HepG2 (cell line): ENCODE data around the gene NCKIPSD. TPM values are rescaled to one million over a fixed set of nuclear protein-coding genes. Genes with fewer than 3 reads are reported as not detected.

Source experiments
- ATM ChIP-seq: fragments of 450-650 bp; IDR thresholded peaks from 2 replicates; pipeline ENCODE4 v1.7.1; 2017; ENCODE audit warnings: mild to moderate bottlenecking, borderline replicate concordance
- ELF4 ChIP-seq: sonication (generic); formaldehyde crosslinking; IDR thresholded peaks from 2 replicates; pipeline ENCODE4 v1.5.0; 2020; ENCODE audit warnings: missing genetic modification reagents, mild to moderate bottlenecking, moderate library complexity, borderline replicate concordance
- HNF1A ChIP-seq, 2 experiments: sonication (generic) in 1 of 2; formaldehyde crosslinking in 1 of 2; IDR thresholded peaks; 2 replicates each; pipeline versions ENCODE4 v1.4.0 to v1.6.1; 2016 to 2020; ENCODE audit warnings: borderline replicate concordance in 1 of 2, low read depth in 1 of 2, mild to moderate bottlenecking in 1 of 2, missing genetic modification reagents in 1 of 2
- TGIF2 ChIP-seq: IDR thresholded peaks from 2 replicates; pipeline ENCODE4 v1.6.1; 2016; ENCODE audit warnings: control low read depth, missing compliant biosample characterization
- ZBTB38 ChIP-seq: sonication (generic); formaldehyde crosslinking; IDR thresholded peaks from 2 replicates; pipeline ENCODE4 v1.5.1; 2020; ENCODE audit warnings: mild to moderate bottlenecking, missing genetic modification reagents
- ZFP36 ChIP-seq: fragments of 150-350 bp; IDR thresholded peaks from 2 replicates; pipeline ENCODE4 v1.6.1; 2018; ENCODE audit warnings: borderline replicate concordance, low read length, low read depth; ENCODE audit not compliant: partially characterized antibody
- ZMAT5 ChIP-seq: sonication (generic); formaldehyde crosslinking; IDR thresholded peaks from 2 replicates; pipeline ENCODE4 v1.5.0; 2020; ENCODE audit warnings: mild to moderate bottlenecking, low read depth, missing genetic modification reagents, borderline replicate concordance
- ZNF251 ChIP-seq: sonication (generic); formaldehyde crosslinking; IDR thresholded peaks from 2 replicates; pipeline ENCODE4 v1.9.0; 2021; ENCODE audit warnings: mild to moderate bottlenecking, missing genetic modification reagents
- polyA plus RNA-seq, 8 experiments: library from polyadenylated mRNA; depleted of rRNA in 3 of 8; stranded (reverse) in 7 of 8; unstranded in 1 of 8; fragments of >200 nt; fragmentation: Illumina TruSeq in 4 of 8; extraction: Trizol in 4 of 8; gene quantifications; 2 replicates each; pipeline versions ENCODE4 v1.2.1 to v1.2.3, GENCODE V29; 2011 to 2016; ENCODE audit warnings: low read depth in 4 of 8, missing spikeins in 1 of 8, mixed read lengths in 1 of 8; ENCODE audit not compliant: insufficient read depth in 1 of 8
- total RNA-seq, 5 experiments: library from RNA; depleted of rRNA; stranded (reverse); fragments of >200 nt; fragmentation: Illumina TruSeq; extraction: Trizol; gene quantifications; 2 replicates each; pipeline ENCODE4 v1.2.3, GENCODE V29; 2016; ENCODE audit warnings: low read depth in 1 of 5
- TF ChIP-seq, protein P1 (sequence below): sonication (generic); formaldehyde crosslinking; IDR thresholded peaks from 2 replicates; pipeline ENCODE4 v1.5.0; 2020; ENCODE audit warnings: mild to moderate bottlenecking, missing genetic modification reagents, moderate library complexity
- TF ChIP-seq, protein P2 (sequence below): sonication (generic); formaldehyde crosslinking; IDR thresholded peaks from 2 replicates; pipeline ENCODE4 v1.5.0; 2020; ENCODE audit warnings: missing genetic modification reagents, mild to moderate bottlenecking, borderline replicate concordance
- TF ChIP-seq, protein P3 (sequence below): sonication (generic); formaldehyde crosslinking; IDR thresholded peaks from 2 replicates; pipeline ENCODE4 v1.4.0; 2020; ENCODE audit warnings: missing genetic modification reagents
- TF ChIP-seq, protein P4 (sequence below): sonication (generic); formaldehyde crosslinking; IDR thresholded peaks from 2 replicates; pipeline ENCODE4 v1.9.0; 2022; ENCODE audit warnings: low read depth, missing genetic modification reagents

Gene NCKIPSD
- total and polyA plus RNA-seq, 2 of the 13 experiments (the other 11 are each of a cell fraction or from before 2014, with no cell fraction given) = 13.5 to 35.2 TPM

DNA sequence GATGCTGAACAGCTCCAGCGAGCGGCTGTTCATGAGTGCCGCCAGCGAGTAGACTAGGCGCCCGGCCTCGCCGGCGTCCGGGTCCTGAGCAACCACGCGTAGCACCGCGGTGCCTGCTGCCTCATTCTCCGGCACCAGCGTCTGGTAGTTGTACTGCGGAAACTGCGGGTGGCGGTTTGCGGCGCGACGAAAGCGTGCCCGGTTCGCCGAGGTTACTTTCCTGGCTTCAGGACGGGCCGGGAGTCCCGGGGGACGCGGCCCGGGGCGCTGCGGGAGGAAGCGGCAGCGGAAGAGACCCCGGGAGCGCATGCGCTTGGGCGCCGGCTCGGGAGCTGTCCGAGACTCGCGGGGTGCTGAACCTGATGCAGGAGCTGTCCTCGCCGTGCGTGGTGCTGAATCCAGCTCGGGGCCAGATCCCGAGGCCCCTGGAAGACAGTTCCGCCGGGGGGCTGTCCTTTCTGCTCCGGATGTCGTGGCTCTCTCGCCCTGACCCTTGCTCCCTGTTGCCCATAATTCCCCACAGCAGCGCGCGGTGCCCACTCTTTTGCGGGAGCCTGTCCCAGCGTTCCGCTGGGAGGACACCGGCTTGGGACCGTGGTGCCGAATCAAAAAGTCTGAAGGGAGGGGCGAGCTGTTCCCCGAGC, 24.1 kb downstream of the NCKIPSD start (continued):
- TF ChIP-seq, protein P1, sequence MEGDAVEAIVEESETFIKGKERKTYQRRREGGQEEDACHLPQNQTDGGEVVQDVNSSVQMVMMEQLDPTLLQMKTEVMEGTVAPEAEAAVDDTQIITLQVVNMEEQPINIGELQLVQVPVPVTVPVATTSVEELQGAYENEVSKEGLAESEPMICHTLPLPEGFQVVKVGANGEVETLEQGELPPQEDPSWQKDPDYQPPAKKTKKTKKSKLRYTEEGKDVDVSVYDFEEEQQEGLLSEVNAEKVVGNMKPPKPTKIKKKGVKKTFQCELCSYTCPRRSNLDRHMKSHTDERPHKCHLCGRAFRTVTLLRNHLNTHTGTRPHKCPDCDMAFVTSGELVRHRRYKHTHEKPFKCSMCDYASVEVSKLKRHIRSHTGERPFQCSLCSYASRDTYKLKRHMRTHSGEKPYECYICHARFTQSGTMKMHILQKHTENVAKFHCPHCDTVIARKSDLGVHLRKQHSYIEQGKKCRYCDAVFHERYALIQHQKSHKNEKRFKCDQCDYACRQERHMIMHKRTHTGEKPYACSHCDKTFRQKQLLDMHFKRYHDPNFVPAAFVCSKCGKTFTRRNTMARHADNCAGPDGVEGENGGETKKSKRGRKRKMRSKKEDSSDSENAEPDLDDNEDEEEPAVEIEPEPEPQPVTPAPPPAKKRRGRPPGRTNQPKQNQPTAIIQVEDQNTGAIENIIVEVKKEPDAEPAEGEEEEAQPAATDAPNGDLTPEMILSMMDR (CRISPR knock-in tag) = no peak; the same call in 1 of the 2 replicates
- TF ChIP-seq, protein P2, sequence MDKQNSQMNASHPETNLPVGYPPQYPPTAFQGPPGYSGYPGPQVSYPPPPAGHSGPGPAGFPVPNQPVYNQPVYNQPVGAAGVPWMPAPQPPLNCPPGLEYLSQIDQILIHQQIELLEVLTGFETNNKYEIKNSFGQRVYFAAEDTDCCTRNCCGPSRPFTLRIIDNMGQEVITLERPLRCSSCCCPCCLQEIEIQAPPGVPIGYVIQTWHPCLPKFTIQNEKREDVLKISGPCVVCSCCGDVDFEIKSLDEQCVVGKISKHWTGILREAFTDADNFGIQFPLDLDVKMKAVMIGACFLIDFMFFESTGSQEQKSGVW (CRISPR knock-in tag) = peak; percentile 100
- TF ChIP-seq ZBTB38 (CRISPR knock-in tag) (peak; percentile 100), ZNF251 (CRISPR knock-in tag) (peak; percentile 100), TGIF2 (CRISPR knock-in tag) (peak; percentile 100), ELF4 (CRISPR knock-in tag) (peak; percentile 99), ATM (no peak), ZFP36 (no peak), HNF1A (IDR thresholded peaks at IDR 0.05; ENCODE audit: low read depth) (no peak), HNF1A (CRISPR knock-in tag; IDR thresholded peaks at IDR 0.05; ENCODE audit: borderline replicate concordance) (peak; percentile 93), ZMAT5 (CRISPR knock-in tag) (peak; percentile 99)
- TF ChIP-seq, protein P3, sequence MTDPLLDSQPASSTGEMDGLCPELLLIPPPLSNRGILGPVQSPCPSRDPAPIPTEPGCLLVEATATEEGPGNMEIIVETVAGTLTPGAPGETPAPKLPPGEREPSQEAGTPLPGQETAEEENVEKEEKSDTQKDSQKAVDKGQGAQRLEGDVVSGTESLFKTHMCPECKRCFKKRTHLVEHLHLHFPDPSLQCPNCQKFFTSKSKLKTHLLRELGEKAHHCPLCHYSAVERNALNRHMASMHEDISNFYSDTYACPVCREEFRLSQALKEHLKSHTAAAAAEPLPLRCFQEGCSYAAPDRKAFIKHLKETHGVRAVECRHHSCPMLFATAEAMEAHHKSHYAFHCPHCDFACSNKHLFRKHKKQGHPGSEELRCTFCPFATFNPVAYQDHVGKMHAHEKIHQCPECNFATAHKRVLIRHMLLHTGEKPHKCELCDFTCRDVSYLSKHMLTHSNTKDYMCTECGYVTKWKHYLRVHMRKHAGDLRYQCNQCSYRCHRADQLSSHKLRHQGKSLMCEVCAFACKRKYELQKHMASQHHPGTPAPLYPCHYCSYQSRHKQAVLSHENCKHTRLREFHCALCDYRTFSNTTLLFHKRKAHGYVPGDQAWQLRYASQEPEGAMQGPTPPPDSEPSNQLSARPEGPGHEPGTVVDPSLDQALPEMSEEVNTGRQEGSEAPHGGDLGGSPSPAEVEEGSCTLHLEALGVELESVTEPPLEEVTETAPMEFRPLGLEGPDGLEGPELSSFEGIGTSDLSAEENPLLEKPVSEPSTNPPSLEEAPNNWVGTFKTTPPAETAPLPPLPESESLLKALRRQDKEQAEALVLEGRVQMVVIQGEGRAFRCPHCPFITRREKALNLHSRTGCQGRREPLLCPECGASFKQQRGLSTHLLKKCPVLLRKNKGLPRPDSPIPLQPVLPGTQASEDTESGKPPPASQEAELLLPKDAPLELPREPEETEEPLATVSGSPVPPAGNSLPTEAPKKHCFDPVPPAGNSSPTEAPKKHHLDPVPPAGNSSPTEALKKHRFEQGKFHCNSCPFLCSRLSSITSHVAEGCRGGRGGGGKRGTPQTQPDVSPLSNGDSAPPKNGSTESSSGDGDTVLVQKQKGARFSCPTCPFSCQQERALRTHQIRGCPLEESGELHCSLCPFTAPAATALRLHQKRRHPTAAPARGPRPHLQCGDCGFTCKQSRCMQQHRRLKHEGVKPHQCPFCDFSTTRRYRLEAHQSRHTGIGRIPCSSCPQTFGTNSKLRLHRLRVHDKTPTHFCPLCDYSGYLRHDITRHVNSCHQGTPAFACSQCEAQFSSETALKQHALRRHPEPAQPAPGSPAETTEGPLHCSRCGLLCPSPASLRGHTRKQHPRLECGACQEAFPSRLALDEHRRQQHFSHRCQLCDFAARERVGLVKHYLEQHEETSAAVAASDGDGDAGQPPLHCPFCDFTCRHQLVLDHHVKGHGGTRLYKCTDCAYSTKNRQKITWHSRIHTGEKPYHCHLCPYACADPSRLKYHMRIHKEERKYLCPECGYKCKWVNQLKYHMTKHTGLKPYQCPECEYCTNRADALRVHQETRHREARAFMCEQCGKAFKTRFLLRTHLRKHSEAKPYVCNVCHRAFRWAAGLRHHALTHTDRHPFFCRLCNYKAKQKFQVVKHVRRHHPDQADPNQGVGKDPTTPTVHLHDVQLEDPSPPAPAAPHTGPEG (CRISPR knock-in tag) = peak; percentile 99
- TF ChIP-seq, protein P4, sequence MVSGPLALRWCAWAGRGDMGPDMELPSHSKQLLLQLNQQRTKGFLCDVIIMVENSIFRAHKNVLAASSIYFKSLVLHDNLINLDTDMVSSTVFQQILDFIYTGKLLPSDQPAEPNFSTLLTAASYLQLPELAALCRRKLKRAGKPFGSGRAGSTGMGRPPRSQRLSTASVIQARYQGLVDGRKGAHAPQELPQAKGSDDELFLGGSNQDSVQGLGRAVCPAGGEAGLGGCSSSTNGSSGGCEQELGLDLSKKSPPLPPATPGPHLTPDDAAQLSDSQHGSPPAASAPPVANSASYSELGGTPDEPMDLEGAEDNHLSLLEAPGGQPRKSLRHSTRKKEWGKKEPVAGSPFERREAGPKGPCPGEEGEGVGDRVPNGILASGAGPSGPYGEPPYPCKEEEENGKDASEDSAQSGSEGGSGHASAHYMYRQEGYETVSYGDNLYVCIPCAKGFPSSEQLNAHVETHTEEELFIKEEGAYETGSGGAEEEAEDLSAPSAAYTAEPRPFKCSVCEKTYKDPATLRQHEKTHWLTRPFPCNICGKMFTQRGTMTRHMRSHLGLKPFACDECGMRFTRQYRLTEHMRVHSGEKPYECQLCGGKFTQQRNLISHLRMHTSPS (CRISPR knock-in tag) = peak; percentile 95
